Measurements from ENCODE around the gene ZNF217.
"Not testable (repeated sequence)": the region's sequence is repeated elsewhere in the genome, so short reads cannot be mapped to it uniquely, and the experiment has no call there.

ZNF217 gene

GRCh38 chr20:53593466-53594007, at the start of gene ZNF217:
TSS of gene ZNF217 (minus strand) at chr20:53593839. CDS start at chr20:53582826, 11,013 bp downstream.
- not testable (repeated sequence) for DNase-seq (ENCODE audit: low spot score)

GRCh38 chr20:53643031-53643832, 49.6 kb upstream of the ZNF217 start:
- TF ChIP-seq CTCF (IDR thresholded peaks at IDR 0.05; ENCODE audit: extremely low read depth, missing control alignments), result no peak
- peak; percentile 75 for DNase-seq (ENCODE audit: low spot score)

GRCh38 chr20:53642196-53643030, 48.8 kb upstream of the ZNF217 start:
- TF ChIP-seq CTCF (IDR thresholded peaks at IDR 0.05; ENCODE audit: extremely low read depth, missing control alignments), result no peak
- no peak for DNase-seq (ENCODE audit: low spot score)

GRCh38 chr20:53639647-53640440, 46.2 kb upstream of the ZNF217 start:
- no peak for DNase-seq (ENCODE audit: low spot score)
- no peak for TF ChIP-seq CTCF (IDR thresholded peaks at IDR 0.05; ENCODE audit: extremely low read depth, missing control alignments)

- no peak for DNase-seq (ENCODE audit: low spot score)
- no peak for TF ChIP-seq CTCF (IDR thresholded peaks at IDR 0.05; ENCODE audit: extremely low read depth, missing control alignments)
These were observed 45.5 kb upstream of the ZNF217 start for GRCh38 chr20:53639128-53639527.

- not testable (repeated sequence) for DNase-seq (ENCODE audit: low spot score)
These were observed 43.7 kb upstream of the ZNF217 start for GRCh38 chr20:53637310-53637709.

- no peak for DNase-seq (ENCODE audit: low spot score)
- TF ChIP-seq CTCF (IDR thresholded peaks at IDR 0.05; ENCODE audit: extremely low read depth, missing control alignments), result no peak
These were observed 43.0 kb upstream of the ZNF217 start for GRCh38 chr20:53636540-53637097.
